Bone marrow (tissue), 2 donors: ENCODE data around the gene KIRREL2.

Source experiments
- DNase-seq, 2 donors: peaks; one replicate each; lab custom pipeline; 2025; lab: John Stamatoyannopoulos, UW

KIRREL2 gene

DNA sequence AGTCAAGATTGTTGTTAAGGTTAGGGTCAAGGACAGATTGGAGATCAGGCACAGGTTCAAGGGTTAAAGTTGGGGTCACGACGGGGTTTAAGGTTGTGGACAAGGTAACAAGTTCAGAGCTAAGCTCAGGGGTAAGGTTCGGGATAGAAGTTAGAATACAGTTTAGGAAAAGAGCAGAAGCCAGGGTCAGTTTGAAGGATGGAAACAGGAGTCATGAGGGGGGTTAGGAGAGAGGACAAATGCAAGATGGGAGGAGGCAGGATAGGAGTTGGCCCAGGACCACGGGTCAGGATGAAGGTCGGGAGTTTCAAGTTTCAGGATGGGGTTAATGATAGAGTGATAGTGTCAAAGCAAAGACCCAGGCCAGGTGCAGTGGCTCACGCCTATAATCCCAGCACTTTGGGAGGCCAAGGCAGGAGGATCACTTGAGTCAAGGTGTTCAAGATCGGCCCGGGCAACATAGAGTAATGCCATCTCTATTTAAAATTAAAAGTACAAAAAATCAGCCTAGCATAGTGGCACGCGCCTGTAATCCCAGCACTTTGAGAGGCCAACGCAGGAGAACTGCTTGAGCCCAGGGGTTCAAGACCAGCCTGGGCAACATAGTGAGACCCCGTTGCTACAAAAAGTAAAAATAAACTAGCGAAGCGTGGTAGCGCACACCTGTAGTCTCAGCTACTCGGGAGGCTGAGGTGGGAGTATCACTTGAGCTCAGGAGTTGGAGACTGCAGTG lies 12.1 kb upstream of the KIRREL2 start:
- no peak for DNase-seq

DNA sequence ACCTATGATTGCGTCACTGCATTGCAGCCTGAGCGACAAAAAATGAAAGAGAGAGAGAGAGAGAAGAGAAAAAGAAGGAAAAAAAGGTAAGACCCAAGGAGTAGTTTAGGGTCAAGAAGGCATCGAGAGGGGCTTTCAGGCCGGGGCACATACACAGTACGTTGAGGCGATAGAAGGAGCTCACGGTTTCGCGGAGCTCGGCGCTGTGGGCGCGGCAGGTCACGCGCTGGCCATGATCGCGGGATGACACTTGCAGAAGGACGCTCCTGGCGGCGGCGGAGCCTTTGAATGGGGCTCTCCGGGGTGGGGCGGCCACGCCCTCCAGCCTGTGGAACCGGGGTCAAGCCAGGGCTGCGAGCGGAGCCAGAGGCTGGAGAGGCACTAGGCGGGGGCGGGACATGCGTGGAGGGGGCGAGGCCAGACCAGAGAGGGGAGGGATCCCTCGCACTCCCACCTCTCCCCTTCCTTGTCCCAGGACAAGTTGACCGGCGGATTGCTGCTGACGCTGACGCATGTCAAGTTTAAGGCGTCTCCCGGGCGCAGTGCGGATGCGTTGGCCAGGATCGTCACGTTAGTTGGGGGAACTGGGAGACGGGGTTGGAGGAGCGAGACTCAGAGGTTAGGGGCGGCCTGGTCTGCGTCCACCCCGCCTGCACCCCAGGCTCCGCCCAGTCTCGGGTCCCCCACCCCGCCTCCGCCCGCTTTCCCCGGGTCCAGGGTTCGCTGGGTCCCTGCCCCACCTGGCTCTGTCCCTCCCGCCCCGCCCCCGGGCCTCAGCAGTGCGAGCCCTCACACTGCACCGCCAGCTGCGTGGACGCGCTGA lies 11.3 kb upstream of the KIRREL2 start:
- no peak for DNase-seq

DNA sequence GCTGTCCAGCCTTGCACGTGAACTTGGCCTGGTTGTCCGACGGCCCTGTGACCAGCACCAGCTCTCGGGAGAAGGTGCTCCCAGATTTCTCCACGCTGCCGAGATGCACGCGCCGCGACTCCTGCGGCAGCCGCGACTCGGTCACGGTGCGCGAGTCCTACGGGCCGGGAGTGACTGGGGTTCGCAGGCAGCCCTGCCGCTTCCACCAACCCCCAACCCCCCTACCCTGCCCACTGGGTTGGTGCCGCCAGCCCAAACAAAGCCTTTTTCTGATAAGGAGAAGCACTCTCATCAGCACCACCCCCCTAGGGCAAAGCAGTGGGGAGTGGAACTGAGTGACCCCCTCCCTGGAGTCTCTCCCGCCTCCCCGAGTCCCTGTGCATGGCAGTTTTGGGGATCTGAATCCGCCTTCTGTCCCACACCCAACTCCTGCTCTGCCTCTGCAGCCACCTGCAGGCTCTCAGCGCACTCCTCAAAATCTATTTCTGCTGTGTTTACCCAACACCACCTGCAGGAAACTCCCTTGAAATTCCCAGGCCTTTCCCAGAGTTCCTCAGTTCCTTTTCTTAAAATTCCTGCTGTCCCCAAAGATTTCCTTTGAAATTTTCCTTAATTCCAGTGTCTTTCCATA lies 10.6 kb upstream of the KIRREL2 start:
- no peak for DNase-seq

DNA sequence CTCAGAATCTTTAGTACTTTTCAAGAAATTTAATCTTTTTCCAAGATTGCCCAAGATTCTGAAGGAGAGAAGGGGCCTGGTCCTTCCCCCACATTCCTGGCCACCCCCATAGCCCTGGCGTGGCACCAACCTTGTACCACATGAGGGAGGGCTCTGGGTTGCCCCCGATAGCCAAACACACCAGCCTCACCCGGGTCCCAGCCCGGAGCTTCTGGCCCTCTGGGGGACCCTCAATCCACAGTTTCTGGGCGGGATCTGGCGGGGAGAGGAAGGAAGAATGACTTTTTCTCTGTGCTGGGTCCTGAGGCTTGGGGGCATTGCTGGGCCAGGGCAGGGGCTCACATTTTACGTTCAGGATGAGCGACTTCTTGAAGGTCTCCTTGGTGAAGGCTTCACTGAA lies 8.8 kb upstream of the KIRREL2 start:
- no peak for DNase-seq

DNA sequence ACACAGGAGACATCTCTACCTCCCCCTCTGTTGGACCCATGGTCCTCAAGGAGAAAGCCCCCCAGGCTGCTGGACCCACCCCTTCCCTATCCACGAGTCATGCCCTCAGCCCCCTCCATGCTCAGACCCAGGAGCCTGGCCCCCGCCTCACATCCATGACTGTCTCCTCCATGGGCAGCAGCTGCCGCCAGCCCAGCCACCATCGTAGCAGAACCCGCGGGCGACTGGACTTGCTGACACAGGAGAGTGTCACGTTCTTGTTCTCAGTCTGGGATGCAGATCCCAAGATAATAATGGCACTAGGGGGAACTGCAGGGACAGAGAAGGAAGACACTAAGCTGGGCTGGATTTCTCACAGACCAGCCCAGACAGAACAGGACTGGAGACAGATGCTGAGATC lies 8.2 kb upstream of the KIRREL2 start:
- DNase-seq, result no peak

DNA sequence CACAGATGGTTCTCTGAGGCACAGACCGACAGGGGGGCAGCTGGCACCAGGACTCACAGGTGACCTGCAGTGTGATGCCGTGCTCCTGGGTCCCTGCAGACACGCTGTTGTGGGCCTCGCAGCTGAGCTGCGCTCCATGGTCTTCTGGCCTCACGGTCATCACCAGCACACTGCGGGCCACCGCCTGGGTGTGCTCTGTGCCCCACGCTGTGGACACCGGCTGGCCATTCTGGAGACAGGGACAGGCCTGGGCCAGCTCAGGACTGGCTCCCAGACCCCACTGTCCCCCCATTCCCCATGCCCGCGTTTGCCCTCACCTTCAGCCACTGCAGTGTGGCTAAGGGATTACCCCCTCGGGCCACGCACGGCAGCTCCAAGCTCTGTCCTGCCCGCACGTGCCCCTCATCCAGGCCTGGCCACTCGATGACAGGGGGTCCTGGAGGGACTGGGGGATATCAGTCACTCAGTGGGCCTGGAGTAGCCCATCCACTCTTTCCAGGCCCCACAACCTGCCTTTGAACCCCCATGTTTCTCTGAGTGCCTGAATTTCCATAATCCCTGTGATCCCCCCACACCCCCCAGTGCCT lies 7.7 kb upstream of the KIRREL2 start:
- no peak for DNase-seq

DNA sequence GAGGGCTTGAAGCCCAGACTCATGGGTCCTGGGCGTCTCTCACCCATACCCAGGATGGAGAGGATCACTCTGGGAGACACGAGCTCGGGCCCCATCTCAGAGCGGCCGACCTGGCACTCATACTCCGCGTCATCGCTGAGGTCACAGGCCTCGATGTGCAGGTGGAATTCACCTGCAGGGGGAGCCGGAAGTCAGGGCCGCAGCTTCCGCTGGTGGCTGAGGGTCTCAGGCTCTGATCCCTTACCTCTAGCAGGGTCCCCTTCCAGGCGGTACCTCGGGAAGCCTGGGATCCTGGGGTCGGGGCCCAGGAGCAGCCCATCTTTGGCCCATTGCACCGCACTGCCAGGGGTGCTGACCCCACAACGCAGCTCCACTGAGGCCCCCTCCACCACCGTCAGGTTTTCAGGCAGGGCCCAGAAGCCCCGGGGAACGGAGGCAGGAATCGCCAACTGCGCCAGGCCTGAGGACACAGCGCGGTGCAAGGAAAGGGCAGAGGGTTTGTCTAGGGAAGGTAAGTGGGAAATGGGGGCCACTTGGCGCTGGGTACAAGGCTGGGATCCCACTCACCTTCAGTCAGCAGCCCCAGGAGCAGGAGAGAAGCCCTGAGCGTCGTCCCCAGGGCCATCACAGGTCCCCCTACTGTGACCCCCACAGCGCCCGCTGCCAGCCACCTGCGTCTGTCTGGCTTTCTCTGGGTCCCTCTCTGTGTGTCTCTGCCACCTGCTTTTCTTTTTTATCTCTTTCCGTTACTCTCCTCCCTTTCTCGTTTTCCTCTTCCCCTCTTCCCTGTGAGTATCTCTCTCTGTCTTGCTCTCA lies 5.3 kb upstream of the KIRREL2 start:
- no peak for DNase-seq

DNA sequence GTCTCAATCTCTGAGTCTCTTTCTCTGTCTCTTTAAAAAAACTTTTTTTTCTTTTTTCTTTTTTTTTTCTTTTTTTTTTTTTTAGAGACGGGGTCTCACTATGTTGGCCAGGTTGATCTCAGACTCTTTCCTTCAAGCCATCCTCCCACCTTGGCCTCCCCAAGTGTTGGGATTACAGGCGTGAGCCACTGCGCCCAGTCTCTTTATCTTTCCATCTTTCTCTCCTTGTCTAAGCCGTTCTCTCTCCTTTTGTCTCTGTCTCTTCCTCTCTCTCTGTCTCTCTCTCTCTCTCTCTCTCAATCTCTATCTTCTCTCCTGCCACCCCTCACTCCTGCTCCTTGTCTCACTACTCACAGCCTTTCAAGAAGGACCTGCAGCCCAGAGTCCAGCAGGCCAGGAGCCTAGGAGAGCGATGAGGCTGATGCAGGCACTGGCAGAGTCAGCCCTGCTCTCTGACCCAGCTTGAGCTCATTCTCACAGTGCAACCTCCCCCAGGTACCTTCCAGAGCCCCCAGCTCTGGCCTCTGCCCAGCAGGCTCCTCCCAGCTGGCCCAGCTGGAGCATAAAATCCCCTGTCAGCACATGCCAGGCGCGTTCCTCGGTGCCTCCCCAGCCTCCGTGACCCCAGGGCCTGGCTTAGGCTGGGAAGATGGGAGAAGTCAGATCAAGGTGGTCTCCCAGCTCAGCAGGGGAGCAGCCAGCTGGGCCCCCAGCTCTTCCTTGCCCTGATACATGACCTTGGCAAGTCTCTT lies 4.5 kb upstream of the KIRREL2 start, which contains the start of gene NPHS1:
NPHS1 (minus strand) TSS at position 476 of the 752 bp plus-strand sequence. CDS start 667 bp downstream, outside the sequence.
- DNase-seq, result no peak

DNA sequence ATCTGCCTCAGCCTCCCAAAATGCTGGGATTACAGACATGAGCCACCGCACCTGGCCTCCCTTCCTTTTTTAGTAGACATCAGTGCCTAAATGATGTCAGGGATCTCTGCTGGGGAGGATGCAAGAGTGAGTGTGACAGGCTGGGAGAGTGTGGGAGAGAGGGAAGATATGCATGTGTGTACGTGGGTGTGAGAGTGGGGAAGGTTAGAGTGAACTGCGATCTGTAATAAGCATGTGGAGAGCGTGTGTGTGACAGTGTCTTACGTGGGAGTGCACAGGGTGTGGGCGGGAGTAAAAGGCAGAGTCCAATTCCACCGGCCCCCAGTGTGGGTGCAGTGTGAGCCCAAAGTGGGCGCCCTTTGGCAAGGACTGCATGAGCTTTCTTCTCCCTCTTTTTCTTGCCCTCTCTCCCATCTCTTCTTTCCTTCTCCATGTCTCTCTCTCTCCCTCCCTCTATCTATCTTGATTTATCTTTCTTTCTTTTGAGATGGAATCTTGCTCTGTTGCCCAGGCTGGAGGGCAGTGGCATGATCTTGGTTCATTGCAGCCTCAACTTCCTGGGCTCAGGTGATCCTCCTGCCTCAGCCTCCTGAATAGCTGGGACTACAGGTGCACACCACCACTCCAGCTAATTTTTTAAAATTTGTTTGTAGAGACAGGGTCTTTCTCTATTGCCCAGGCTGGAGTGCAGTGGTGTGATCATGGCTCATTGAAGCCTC lies 3.5 kb upstream of the KIRREL2 start:
- DNase-seq, result no peak

DNA sequence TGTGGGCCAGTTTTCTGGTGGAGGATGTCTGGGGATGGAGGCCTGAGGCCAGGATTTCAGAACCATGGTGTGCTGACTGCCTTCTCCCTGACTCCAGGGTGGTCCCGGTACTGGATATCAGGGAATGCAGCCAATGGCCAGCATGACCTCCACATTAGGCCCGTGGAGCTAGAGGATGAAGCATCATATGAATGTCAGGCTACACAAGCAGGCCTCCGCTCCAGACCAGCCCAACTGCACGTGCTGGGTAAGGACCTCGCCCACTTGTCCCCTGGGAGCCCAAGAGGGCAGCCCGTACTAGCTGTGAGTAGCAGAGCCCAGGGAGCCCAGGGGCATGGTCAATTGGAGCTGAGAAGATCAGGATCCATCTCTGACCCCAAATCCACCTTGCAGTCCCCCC lies 1.6 kb downstream of the KIRREL2 start:
- DNase-seq, result no peak

DNA sequence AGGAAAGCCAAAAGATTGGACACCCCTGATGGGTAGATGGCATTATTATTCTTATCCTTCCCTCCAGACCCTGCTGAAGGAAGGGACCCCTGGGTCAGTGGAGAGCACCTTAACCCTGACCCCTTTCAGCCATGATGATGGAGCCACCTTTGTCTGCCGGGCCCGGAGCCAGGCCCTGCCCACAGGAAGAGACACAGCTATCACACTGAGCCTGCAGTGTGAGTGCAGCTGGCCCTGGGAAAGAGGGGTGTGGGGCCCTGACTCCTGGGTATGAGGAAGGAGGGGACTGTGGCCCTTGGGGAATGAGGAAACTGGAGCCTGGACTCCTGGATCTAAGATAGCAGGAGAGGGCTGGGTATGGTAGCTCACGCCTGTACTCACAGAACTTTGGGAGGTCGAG lies 2.7 kb downstream of the KIRREL2 start:
- DNase-seq, result no peak

DNA sequence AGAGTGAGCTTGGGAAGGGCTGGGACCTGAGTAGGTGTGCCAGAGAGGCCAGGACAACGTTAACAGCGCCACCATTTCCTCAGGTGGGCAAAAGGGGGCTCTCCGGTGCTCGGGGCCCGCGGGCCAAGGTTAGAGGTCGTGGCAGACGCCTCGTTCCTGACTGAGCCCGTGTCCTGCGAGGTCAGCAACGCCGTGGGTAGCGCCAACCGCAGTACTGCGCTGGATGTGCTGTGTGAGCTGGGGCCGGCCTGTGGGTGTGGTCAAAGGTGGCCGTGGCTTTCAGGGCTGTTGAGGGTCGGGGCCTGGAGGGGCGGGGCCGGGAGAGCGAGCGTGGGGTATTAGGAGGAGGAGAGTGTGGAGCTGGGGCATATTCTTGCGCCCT lies 3.7 kb downstream of the KIRREL2 start:
- DNase-seq, result no peak

DNA sequence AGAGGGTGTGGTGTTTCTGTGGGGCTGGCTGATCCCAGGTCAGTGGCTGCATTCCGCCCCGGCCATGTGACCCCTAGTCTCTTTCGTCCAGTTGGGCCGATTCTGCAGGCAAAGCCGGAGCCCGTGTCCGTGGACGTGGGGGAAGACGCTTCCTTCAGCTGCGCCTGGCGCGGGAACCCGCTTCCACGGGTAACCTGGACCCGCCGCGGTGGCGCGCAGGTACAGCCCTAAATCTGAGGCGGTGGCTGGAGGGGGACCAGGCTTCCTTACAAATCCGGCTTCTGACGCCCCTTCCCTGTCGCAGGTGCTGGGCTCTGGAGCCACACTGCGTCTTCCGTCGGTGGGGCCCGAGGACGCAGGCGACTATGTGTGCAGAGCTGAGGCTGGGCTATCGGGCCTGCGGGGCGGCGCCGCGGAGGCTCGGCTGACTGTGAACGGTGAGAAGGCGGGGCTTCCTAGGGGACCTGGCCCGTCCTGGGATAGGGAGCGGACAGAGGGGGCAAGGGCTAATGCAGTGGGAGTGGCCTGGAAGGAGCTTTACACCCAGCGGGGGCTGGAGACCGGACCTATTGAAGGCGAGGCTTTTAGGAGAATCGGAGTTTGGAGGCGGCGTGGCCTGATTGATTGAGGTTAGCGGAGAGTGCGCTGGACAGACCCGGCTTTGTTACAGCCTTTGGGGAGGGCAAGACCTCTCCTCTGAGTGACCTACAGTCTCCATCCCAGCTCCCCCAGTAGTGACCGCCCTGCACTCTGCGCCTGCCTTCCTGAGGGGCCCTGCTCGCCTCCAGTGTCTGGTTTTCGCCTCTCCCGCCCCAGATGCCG lies 4.3 kb downstream of the KIRREL2 start:
- DNase-seq, result no peak

DNA sequence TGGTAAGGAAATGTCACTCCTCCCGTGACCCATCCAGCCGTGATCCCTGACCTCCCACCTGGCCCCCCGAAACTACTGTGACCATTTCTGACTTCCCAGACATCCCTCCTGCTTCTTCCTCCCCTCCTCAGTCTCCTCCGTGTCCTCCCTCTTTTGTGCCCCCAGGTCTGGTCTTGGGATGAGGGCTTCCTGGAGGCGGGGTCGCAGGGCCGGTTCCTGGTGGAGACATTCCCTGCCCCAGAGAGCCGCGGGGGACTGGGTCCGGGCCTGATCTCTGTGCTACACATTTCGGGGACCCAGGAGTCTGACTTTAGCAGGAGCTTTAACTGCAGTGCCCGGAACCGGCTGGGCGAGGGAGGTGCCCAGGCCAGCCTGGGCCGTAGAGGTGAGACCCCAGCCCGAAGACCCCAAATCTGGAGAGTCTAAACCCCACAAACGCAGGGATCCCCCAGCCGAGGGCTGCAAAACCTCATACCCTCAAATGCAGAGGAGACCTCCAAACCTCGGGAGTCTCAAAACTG lies 5.0 kb downstream of the KIRREL2 start:
- no peak for DNase-seq

DNA sequence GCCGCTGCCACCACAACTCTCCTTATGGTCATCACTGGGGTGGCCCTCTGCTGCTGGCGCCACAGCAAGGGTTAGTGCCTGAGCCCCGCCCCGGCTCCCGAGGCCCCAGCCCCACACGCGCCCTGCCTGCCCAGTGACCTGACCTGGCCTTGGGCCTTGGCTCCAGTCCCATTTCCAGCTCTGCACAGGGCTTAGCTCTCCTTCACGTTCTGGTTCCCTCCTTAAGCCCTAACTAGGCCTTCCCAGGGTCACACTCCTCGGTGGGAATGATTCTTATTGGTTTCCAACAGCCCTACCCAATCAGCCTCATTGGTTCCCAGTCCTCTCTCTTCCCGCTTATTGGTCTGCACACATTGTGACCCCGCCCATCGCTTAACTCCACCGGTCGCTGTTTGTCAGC lies 5.8 kb downstream of the KIRREL2 start:
- DNase-seq, result no peak

DNA sequence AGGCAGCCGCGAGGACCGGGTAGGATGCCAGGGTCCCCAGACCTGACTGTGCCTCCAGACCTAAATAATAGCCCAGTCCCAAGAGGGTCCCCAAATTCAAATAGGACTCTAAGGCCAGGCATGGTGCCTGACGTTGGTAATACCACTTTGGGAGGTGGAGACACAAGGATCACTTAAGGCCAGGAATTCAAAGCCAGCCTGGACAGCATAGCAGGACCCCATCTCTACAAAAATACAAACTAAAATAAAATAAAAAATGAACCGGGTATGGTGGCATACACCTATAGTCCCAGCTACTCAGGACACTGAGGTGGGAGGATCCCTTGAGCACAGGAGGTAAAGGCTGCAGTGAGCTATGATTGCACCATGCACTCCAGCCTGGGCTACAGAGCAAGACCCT lies 6.3 kb downstream of the KIRREL2 start:
- DNase-seq, result no peak

DNA sequence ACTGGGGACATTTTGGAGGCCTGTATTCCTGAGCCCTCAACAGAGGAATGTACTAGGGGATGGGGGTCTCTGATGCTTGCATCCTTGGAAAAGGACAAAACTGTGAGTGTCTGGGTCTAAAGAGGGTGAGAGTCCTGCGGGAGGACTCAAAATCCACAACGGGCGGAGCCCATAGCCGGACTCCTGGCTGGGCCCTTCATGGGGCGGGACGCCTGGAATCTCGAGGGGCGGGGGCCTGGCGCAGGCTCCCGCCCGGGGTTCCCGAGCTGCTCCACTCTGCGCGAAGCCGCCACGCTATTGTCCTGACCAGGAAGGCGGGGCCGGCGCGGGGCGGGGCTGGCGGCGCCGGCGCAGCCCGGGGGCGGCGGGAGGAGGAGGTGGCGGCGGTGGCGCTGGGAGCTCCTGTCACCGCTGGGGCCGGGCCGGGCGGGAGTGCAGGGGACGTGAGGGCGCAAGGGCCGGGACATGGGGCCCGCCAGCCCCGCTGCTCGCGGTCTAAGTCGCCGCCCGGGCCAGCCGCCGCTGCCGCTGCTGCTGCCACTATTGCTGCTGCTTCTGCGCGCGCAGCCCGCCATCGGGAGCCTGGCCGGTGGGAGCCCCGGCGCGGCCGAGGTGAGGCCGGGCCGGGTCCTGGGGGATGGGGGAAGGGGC lies 11.6 kb downstream of the KIRREL2 start, which contains the start of gene APLP1:
APLP1 (plus strand) TSS at position 403 of the 651 bp plus-strand sequence; CDS start at position 466, 63 bp downstream.
- DNase-seq, result no peak

DNA sequence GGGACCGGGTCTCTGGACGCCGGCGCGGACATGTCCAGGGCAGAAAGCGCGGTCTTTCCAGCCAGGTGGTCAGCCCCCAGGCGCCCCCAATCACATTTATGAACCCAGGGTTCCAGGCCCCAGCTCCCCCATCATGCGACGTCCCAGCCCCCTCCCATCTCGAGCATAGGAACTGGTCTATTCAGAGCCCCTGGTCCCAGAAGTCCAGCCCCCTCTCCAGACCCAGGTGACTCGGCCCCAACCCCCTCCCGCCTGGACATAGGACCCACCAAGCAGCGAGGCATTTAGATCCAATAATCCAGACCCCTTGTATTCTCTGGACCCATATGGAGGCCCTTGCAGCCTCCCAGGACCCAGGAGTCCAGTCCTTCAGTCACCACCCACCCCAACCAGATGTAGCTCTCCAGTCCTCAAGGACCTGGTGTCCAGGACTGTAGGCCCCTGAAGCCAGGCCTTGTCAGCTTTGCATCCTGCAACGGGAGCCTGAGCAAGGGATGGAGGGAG lies 12.2 kb downstream of the KIRREL2 start:
- no peak for DNase-seq
